ENCODE results near the gene HCAR3.
A peak's percentile ranks its signal among the peaks of the same experiment; 100 is the strongest.
"Not testable (repeated sequence)": the region's sequence is repeated elsewhere in the genome, so short reads cannot be mapped to it uniquely, and the experiment has no call there.

HCAR3 gene

GRCh38 chr12:122716658-122717057 lies at the start of gene HCAR3:
Gene HCAR3 (minus strand): TSS chr12:122716811. CDS start chr12:122716737, 74 bp downstream.
- not testable (repeated sequence) for DNase-seq (ENCODE audit: low read depth in 2 of 2)

GRCh38 chr12:122757568-122757967 lies 41.0 kb upstream of the HCAR3 start:
- DNase-seq (ENCODE audit: low read depth in 2 of 2) = no peak

GRCh38 chr12:122754790-122755189 lies 38.2 kb upstream of the HCAR3 start:
- DNase-seq (ENCODE audit: low read depth in 2 of 2) = no peak

DNA sequence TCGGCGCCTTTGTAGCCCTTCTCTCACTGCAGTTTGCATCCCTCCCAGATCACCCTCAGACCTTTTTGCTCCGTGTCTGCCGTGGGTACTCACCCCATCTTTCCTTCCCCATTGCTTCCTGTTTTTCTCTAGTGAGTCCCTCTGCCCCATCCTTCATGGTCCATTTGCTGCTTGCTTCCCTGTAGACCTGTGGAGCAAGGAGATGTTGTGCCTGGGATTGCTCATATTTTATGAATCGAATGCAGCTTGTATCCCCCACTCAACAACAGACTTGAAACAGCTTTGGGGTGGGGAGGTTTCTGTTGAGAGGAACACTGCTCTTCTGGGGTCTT lies 36.7 kb upstream of the HCAR3 start:
- no peak for DNase-seq (ENCODE audit: low read depth in 2 of 2)

DNA sequence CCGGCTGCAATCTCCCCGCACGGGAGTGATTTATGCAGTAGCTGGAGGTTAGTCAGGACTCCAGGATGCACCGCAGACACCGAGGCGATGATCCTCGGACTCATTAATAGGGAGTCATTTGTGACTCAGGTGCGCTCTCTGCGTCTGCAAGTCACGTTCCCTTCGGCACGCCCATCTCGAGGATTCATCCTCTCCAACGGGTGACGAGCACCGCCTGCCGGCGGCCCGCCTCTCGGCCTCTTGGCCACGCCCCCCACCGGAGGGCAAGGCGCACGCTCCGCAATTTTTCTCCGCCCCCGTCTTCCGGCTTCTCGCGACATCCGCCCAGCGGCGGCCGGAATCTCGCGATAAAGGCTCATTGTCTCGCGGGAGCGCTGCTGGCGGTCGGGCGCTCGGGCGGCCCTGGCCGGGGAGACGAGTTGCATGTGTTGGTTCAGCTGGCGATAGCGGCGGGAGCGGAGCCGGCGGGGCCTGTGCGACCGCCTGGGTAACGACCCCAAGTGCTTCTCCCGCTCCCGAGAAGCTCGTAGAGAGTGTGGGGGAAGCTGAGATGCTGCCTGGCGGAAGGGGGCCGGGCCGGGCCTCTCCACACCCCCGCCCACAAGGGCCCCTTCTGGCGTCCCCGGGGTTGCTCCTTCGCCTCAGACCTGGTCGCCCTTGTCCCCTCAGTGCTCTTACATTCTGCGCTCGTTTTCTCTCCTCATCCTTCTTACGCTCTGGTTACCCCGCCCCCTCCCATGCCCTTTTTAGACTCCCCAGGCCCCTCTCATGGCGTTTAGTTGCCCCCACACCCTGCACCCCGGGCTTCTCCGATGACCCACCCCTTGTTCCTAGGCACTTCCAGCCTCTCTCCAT lies 36.1 kb upstream of the HCAR3 start, which contains the start of gene DENR:
DENR (plus strand) TSS at position 361 of the 855 bp plus-strand sequence. CDS start 878 bp downstream, outside the sequence.
- peak; percentile 99 for DNase-seq (ENCODE audit: low read depth in 2 of 2)

GRCh38 chr12:122750781-122751515 lies 34.3 kb upstream of the HCAR3 start:
- not testable (repeated sequence) for DNase-seq (ENCODE audit: low read depth in 2 of 2)

- DNase-seq (ENCODE audit: low read depth in 2 of 2) = no peak
Observed at GRCh38 chr12:122749569-122750332, 33.1 kb upstream of the HCAR3 start.

- no peak for DNase-seq (ENCODE audit: low read depth in 2 of 2)
Observed at GRCh38 chr12:122747224-122748135, 30.9 kb upstream of the HCAR3 start.

GRCh38 chr12:122743895-122744525 lies 27.4 kb upstream of the HCAR3 start:
- DNase-seq (ENCODE audit: low read depth in 2 of 2) = no peak

GRCh38 chr12:122740351-122740750 lies 23.7 kb upstream of the HCAR3 start:
- DNase-seq (ENCODE audit: low read depth in 2 of 2) = no peak

DNA sequence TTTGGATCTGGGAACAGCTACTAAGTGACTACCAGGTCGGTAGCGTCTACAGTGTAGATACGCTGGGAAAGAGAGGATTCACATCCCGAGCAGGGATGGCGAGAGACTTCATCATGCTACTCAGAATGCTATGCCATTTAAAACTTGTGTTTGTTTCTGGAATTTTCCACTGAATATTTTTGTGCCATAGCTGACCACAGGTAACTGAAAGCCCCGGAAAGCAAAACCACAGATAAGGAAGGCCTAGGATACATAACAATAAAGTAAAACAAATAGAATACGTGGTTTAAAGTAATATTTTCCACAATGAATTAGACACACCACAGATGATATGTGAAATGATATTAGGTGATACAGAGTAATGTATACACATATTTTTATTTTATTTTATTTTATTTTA lies 22.0 kb upstream of the HCAR3 start:
- no peak for DNase-seq (ENCODE audit: low read depth in 2 of 2)

DNA sequence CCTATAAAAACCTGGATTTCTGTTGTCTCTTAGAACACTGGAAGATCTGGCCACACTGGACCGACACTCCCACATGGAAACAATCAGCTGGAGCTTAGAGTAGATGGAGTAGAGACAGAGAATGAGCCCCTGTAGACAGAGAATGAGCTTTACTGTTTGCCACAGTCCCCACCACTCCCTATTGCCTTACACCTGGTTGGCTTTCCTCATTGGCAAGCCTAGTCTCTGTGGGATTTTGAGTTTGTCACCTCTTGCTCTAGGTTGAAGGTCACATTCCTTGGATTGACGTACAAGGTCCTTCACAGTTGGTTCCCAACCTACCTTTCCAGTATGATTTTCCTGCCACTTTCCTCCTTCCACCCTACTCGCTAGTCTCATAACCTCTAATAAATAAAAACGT lies 16.0 kb upstream of the HCAR3 start:
- DNase-seq (ENCODE audit: low read depth in 2 of 2) = no peak

GRCh38 chr12:122732170-122732569 lies 15.6 kb upstream of the HCAR3 start:
- no peak for DNase-seq (ENCODE audit: low read depth in 2 of 2)

DNA sequence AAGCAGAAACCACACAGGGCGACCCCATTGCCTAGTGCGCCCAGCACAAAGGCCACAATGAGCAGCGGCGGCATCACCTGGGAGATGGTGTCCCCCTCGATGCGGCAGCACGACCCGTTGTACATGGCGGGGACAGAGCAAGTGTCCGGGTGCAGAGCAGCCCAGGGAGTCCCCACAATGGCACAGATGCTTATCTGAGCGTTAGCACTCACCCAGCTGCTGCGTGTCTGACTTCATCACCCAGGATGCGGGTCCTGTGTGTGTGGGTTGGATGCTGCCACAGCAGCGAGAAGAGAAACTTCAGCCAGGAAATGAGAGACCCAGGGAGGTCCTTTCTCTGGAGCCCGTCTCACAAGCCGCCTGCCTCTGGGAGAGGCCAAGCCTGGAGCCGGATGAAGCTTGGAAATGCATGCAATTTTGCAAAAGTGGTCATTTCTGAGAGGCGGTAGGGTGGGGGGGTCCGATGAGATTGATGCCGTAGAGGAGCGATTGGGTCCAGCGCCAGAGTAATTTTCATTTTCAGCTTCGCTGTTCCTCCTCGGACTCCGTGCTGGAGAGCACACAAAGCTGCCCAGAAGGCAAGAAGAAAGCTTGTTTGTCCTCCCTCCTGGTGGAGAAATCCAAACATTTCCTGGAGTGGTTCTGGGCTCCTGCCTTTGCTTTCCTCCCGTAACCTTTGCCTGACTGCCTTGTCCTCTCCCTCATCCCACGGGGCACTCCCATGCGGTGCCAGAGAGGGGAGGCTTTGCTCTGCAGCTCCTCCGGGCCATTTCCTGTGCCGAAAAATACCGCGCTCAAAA lies 13.8 kb upstream of the HCAR3 start, which contains the start of gene HCAR1:
HCAR1 (minus strand) TSS at position 630 of the 800 bp plus-strand sequence; CDS start at position 125, 505 bp downstream.
- DNase-seq (ENCODE audit: low read depth in 2 of 2) = peak; percentile 9 to 30

DNA sequence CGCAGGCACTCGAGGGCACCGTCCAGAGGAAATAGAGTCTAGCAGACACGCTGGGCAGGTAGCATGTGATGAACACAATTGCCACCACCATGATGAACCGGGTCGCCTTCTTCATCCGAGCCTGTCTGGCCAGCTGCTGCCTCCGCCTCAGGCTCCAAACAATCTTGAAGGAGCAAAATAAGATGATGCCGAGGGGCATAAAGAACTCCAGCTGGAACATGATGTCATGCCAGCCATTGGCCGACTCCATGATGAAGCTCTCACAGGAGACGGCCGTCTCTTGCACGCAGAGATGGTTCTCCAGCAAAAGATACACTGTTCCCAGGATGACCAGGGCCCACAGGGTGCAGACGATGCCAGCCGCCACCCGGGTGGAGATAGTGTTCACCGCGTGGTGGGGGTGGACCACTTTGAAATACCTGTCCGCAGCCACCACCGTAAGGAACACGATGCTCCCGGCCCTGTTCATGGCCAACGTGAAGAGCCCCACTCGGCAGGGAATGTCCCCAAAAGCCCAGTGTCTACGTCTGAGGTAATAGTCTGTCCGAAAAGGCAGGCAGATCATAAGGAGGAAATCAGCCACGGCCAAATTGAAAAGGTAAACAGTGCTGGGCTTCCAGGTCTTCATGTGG lies 13.1 kb upstream of the HCAR3 start:
- DNase-seq (ENCODE audit: low read depth in 2 of 2) = no peak

- no peak for DNase-seq (ENCODE audit: low read depth in 2 of 2)
Observed at GRCh38 chr12:122726080-122726558, 9.5 kb upstream of the HCAR3 start.

DNA sequence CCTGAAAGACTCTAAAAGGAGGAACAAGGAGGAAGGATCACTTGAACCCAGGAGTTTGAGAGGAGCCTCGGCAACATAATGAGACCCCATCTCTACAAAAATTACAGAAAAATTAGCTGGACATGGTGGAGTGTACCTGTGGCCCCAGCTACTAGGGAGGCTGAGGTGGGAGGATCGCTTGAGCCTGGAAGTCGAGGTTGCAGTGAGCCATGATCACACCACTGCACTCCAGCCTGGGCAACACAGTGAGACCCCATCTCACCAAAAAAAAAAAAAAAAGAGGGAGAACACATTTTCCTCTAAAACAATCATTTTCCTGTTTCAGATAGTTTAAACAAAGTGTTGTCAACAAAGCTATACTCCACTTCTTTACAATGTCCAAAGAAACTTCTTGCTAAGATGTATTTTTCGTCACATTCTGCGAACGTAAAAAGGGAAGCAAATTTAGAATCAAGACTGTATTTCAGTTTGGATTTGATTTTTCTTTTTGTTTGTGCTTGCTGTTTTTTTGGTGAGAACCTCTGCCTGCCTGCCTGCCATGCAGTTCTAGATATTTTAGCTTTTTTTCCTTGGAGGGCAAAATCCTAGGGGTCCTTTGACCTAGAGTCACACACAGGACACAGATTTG lies 9.0 kb upstream of the HCAR3 start:
- no peak for DNase-seq (ENCODE audit: low read depth in 2 of 2)

DNA sequence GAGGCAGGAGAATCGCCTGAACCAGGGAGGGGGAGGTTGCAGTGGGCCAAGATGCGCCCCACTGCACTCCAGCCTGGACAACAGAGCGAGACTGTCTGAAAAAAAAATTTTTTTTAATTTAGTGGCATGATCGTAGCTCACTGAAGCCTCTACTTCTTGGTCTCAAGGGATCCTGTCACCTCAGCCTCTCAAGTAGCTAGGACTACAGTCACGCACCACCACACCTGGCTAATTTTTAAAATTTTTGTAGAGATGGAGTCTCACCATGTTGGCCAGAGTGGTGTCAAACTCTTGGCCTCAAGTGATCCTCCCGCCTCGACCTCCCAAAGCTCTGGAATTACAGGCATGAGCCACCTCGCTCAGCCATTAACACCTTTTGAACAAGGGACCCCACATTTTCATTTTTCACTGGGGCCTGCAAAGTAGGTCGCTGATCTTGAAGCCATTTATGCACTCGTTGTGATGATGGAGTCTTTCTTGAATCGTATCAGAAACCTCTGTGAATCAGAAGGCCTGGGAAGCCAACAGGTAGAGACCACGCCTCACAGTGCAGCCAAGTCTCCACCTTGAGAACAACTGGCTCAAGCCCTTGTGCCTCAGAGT lies 8.1 kb upstream of the HCAR3 start:
- DNase-seq (ENCODE audit: low read depth in 2 of 2) = no peak

All from stimulated activated CD4-positive, alpha-beta T cell treated with anti-CD3 and anti-CD28 coated beads, Interleukin-1b, Interleukin-23, amount 100 ng/mL, for 4 hours (primary cell).